Activated naive CD8-positive, alpha-beta T cell treated with anti-CD3 and anti-CD28 coated beads for 36 hours (primary cell): ENCODE data around the gene PPAN. TPM values are rescaled to one million over a fixed set of nuclear protein-coding genes. Genes with fewer than 3 reads are reported as not detected.

Experiments used
- DNase-seq: peaks from one replicate; pipeline ENCODE4 v3.0.0; 2021
- H3K27ac Mint-ChIP-seq: one replicate; pipeline ENCODE4 v1.8.0; 2022; ENCODE audit warnings: mild to moderate bottlenecking, moderate library complexity, mixed read lengths
- H3K27me3 Mint-ChIP-seq: one replicate; pipeline ENCODE4 v1.8.0; 2022; ENCODE audit warnings: mild to moderate bottlenecking, mixed read lengths
- H3K36me3 Mint-ChIP-seq: one replicate; pipeline ENCODE4 v1.8.0; 2021; ENCODE audit warnings: mild to moderate bottlenecking, mixed read lengths
- H3K4me1 Mint-ChIP-seq: one replicate; pipeline ENCODE4 v1.8.0; 2021; ENCODE audit warnings: mixed read lengths
- H3K4me3 Mint-ChIP-seq: one replicate; pipeline ENCODE4 v1.8.0; 2022; ENCODE audit warnings: mild to moderate bottlenecking, moderate library complexity, mixed read lengths
- H3K9me3 Mint-ChIP-seq: one replicate; pipeline ENCODE4 v1.8.0; 2022; ENCODE audit warnings: mixed read lengths
- total RNA-seq, 2 experiments: library from RNA; stranded (reverse); gene quantifications; one replicate each; pipeline ENCODE4 v1.2.3, GENCODE V29; 2021

PPAN gene
- total RNA-seq, 2 experiments from 2014 or later = 214 to 227 TPM

DNA sequence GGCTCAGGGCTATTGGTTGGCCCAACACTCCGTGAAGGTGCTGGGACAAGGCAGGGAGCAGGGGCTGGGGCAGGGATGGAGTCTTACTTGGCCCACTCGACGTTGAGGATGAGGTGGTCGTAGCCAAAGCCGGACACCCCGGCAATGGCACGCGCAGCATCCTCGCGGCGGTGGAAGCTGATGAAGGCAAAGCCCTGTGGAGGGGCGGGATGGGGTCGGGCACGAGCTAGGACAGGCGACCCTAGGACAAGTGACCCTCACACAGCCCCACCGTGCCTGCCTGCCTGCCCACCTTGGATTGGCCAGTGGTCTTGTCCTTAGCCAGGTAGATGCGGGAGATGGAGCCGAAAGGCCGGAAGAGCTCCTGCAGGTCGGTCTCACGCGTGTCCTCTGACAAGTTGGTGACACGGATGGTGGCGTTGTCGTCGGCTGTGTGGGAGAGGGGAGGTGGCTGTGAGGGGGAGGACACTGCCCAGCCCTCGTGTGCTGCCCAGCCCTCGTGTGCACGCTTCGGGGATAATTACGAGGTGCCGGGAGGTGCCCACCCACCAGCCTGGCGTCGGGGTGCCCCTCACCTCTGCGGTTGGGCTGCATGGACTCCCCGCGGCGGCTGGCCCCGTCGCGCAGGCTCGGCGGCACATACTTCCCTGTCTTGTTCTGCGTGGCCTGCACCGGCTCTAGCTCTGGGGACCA, 9.4 kb downstream of the PPAN start:
- Mint-ChIP-seq H3K4me1 (peaks cover 44% of the 10 kb centered on the region), H3K9me3 (no peaks in the 10 kb centered on the region), H3K4me3 (peak overlapping the region; percentile 32), H3K27ac (peak overlapping the region; percentile 67), H3K36me3 (peaks cover 52% of the 10 kb centered on the region), H3K27me3 (no peaks in the 10 kb centered on the region)
- no peak for DNase-seq

DNA sequence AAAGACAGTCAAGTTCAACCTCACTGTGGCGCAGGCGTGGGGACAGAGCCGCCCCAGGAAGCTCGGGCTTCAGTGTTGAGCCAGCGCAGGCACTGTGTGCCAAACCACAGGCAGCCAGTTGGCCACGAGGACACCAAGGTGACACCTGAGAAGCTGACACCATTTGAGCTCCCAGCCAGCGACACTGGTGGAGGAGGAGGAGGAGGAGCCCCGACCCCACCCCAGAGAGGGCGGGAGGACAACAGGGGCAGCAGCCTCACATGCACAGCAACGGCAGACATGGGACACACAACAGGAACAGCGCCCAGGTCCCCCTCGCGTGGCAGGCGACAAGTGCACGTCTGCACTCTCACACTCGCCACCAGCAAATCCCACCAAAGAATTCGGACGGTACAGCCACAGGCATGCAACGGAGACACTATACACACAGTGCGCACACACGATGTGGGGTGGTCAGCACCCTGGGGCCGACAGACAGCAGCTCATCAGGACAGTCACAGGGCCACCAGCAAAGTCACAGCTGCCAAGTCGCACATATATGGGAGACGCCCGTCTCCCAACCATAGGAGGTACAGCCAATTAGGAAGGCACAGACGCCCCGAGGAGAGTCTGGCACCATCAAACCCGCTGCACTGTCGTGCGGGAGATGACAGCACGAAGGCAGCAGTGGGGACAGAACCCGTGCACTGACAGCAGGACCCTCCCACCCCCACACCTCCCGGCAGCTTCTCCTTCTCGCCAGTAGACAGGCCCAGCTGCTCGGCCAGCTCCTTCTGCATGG, 10.1 kb downstream of the PPAN start:
- H3K36me3 Mint-ChIP-seq = peaks cover 46% of the 10 kb centered on the region
- H3K4me3 Mint-ChIP-seq = no peak overlapping the region

DNA sequence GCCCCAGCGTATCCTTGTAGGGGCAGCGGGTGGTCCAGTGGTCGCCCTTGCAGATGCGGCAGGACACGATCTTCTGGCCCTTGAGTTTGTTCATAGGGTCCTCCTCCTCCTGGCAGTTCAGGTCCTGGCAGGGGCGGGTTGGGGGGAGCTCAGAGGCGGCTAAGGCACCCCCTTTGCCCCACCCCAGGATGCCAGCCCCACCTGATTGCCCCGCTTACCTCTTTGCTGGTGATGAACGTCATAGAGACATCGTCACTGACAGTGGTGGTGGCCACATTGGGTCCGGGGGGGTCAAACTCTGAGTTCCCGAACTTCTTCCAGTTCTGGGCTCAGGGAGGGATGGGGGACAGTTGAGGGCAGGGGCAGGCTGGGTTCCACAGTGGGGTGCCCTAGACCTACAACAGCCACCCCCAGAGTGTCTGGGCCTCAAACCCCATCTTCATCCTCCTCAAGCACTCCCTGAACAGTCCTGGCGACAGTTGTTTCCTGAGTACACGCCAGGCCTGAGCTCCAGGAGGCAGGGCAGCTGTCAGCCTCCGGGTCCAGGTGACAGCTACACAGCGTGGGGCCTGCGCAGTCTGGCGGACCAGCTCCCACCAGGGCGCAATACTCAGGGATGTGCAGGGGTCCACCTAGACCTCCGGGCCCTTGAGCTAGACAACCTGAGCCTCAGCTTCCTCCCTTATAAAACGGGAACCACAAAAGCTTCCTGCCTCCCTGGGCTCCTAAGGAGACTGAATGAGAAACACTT, 10.9 kb downstream of the PPAN start:
- H3K4me3 Mint-ChIP-seq = no peak overlapping the region
- no peaks in the 10 kb centered on the region for H3K9me3 Mint-ChIP-seq
- no peak for DNase-seq
- H3K27me3 Mint-ChIP-seq = no peaks in the 10 kb centered on the region
- peak overlapping the region; percentile 8 for H3K27ac Mint-ChIP-seq
- H3K36me3 Mint-ChIP-seq = peaks cover 38% of the 10 kb centered on the region
- H3K4me1 Mint-ChIP-seq = peaks cover 33% of the 10 kb centered on the region

More for the DNA sequence above, 10.1 kb downstream of the PPAN start:
- no peak for DNase-seq
- Mint-ChIP-seq H3K27me3 (no peaks in the 10 kb centered on the region), H3K9me3 (no peaks in the 10 kb centered on the region), H3K4me1 (peaks cover 39% of the 10 kb centered on the region), H3K27ac (peak overlapping the region; percentile 67)

DNA sequence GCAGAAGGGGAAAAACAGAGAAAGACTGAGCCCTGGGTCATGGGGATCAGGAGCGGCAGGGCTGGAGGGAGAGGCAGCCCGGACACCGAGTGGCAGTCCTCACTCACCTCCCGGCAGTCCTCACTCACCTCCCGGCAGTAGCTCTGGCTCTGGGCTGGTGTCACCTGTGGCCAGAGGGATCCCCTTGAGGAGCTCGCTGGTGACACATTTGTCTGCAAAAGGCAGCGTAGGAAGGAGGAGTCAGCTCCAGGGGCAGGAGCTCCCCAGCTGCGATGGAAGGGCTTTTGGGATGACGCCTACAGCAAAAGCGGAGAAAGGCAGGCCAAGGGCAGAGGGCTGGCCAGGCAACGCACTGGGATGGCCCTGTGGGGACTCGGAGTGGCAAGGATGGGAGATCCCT, 12.8 kb downstream of the PPAN start:
- Mint-ChIP-seq H3K4me3 (peak overlapping the region; percentile 97), H3K9me3 (no peaks in the 10 kb centered on the region), H3K4me1 (peaks cover 24% of the 10 kb centered on the region), H3K27me3 (no peaks in the 10 kb centered on the region), H3K27ac (peak overlapping the region; percentile 90), H3K36me3 (peaks cover 31% of the 10 kb centered on the region)
- DNase-seq = no peak

DNA sequence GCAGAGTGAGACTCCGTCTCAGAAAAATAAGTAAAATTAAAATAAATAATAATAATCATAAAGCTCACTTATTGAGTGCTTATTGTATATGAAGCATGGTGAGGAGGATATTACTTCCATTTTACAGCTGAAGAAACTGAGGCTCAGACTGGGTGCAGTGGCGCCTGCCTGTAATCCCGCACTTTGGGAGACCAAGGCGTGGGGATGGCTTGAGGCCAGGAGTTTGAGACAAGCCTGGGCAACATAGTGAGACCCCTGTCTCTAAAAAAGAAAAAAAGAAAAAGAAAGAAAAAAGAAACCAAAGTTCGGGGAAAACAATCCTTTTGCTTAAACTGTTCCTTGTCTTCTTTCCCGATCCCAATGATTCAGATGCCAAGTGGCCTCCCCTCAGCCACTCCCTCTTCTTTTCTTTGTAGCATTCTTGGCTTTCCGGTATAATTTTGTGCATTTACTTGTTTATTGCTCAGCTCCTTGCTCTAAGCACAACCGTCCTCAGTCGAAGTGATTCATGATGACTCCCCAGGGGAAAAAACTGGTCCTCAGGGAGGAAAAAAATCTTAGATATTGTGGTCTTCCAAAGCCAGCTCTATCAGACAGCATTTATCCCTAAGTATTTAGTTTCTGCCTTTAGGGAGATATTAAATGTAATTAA, 14.5 kb downstream of the PPAN start:
- Mint-ChIP-seq H3K36me3 (peaks cover 25% of the 10 kb centered on the region), H3K4me3 (no peak overlapping the region), H3K27ac (no peak overlapping the region), H3K4me1 (peaks cover 14% of the 10 kb centered on the region), H3K27me3 (no peaks in the 10 kb centered on the region), H3K9me3 (no peaks in the 10 kb centered on the region)
- no peak for DNase-seq

DNA sequence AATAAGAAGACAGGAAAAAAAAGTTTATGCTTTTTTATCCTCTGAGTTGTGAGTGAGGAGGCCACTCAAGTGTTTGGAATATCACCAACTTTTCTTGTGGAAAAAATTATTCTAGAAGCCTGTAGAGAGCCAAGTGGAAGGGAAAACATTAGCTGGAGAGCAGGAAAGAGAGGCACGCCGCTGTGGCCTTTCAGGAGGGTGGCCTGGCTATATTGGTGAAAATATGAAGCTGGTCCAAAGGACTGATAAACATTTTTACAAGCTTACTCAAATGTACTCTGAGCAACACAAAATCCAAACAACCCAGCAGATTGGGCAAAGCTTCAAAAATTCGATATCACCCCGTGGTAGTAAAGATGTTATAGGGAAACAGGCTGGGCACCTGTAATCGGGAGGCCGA, 15.9 kb downstream of the PPAN start:
- H3K36me3 Mint-ChIP-seq = peaks cover 24% of the 10 kb centered on the region
- H3K27me3 Mint-ChIP-seq = no peaks in the 10 kb centered on the region
- H3K27ac Mint-ChIP-seq = no peak overlapping the region

DNA sequence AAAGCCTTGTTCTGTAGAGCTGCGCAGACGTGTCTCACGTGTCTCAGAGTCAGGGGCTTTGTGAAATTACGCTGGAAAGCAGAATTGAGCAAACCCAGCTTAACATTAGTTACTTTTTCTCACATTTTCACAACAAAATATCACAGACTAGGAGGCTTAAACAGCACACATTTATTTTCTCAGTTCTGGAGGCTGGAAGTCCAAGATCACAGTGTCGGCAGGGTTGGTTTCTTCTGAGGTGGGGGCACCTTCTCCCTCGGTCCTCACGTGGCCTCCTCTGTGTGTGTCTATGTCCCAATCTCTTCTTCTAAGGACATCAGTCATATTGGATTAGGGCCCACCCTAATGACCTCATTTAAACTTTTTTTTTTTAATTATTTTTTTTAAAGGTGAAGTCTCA, 18.3 kb downstream of the PPAN start:
- Mint-ChIP-seq H3K4me1 (peaks cover 5% of the 10 kb centered on the region), H3K27me3 (no peaks in the 10 kb centered on the region), H3K36me3 (peaks cover 18% of the 10 kb centered on the region), H3K4me3 (no peak overlapping the region), H3K9me3 (no peaks in the 10 kb centered on the region), H3K27ac (no peak overlapping the region)
- DNase-seq = no peak

More for the DNA sequence above, 15.9 kb downstream of the PPAN start:
- no peak for DNase-seq
- Mint-ChIP-seq H3K9me3 (no peaks in the 10 kb centered on the region), H3K4me3 (no peak overlapping the region), H3K4me1 (peaks cover 10% of the 10 kb centered on the region)

DNA sequence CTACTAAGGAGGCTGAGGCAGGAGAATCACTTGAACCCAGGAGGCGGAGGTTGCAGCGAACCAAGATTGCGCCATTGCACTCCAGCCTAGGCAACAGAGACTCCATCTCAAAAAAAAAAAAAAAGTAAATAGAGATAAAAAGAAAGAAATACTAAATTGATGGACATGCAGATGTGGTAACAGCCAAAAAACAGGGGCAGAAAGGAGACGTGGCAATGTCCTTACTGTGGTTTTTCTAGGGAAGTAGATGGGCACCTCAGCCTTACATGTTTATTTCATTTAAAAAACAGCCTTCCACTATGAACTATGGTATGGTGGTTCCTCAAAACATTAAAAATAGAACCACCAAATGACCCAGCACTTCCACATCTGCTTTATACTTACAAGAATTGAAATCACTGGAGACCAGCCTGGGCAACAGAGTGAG, 20.1 kb downstream of the PPAN start:
- Mint-ChIP-seq H3K4me1 (peaks cover 3% of the 10 kb centered on the region), H3K27me3 (no peaks in the 10 kb centered on the region), H3K27ac (no peak overlapping the region), H3K36me3 (peaks cover 19% of the 10 kb centered on the region), H3K9me3 (no peaks in the 10 kb centered on the region), H3K4me3 (no peak overlapping the region)
- no peak for DNase-seq

DNA sequence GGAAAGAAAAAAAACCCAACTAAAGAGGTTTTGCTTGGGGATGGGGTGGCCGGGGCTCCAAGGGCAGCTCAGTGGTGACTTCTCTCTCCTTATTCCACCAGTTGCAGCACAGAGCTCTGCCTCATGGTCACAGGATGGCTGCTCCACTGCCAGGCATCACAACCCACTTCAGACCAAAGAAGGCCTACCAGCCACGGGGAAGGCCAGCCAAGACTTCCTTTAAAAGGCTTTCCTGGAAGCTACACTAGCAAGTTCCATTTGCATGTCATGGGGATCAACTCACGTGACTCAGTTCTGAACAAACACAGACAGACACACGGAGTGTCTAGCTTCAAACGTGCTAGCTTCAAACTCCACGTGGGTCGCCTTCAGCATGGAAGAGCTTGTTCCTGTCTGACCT, 26.7 kb downstream of the PPAN start:
- Mint-ChIP-seq H3K27me3 (no peaks in the 10 kb centered on the region), H3K4me3 (no peak overlapping the region), H3K9me3 (no peaks in the 10 kb centered on the region), H3K36me3 (peaks cover 17% of the 10 kb centered on the region), H3K27ac (no peak overlapping the region), H3K4me1 (no peaks in the 10 kb centered on the region)
- DNase-seq = no peak

DNA sequence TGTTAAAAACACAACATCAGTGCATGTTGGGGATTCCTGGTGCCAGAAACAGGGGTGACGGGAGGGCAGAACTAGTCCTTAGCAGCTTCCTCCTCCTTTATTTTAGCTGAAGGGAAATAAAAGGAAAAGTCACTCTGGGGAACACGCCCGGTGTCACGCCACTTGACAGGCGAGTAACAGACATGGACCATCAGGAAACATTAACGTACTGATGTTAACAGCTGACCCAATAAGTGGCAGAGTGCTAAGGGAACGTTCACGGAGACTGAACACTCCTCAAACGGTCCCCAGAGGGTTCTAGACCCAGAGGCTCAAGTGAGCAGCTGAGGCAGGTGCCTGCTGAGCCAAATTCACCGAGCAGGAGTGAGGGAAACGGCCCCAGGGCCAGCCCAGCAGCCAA, 27.4 kb downstream of the PPAN start:
- Mint-ChIP-seq H3K36me3 (peaks cover 13% of the 10 kb centered on the region), H3K27me3 (no peaks in the 10 kb centered on the region), H3K4me3 (no peak overlapping the region), H3K9me3 (no peaks in the 10 kb centered on the region), H3K27ac (no peak overlapping the region), H3K4me1 (no peaks in the 10 kb centered on the region)
- no peak for DNase-seq

DNA sequence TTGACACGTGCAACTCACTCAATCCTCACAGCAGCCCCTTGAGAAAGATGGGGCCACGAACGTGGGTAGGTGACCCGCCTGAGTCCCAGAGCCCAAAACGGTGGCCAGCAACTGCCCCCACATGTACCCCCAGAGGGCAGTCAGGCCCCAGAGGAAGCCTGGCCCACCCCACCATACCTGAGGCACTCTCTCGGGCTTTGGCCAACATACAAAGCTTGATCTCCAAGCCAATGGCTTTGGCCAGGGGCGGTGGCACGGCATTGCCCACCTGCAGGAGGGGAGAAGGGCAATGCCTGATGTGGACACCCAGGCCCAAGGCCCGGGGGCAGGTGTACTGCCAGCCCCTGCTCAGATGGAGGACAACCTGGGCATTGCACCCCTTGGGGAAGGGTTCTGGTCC, 27.9 kb downstream of the PPAN start:
- H3K4me3 Mint-ChIP-seq = no peak overlapping the region
- DNase-seq = no peak
- H3K36me3 Mint-ChIP-seq = peaks cover 13% of the 10 kb centered on the region
- H3K27ac Mint-ChIP-seq = no peak overlapping the region
- no peaks in the 10 kb centered on the region for H3K4me1 Mint-ChIP-seq
- no peaks in the 10 kb centered on the region for H3K9me3 Mint-ChIP-seq
- no peaks in the 10 kb centered on the region for H3K27me3 Mint-ChIP-seq

DNA sequence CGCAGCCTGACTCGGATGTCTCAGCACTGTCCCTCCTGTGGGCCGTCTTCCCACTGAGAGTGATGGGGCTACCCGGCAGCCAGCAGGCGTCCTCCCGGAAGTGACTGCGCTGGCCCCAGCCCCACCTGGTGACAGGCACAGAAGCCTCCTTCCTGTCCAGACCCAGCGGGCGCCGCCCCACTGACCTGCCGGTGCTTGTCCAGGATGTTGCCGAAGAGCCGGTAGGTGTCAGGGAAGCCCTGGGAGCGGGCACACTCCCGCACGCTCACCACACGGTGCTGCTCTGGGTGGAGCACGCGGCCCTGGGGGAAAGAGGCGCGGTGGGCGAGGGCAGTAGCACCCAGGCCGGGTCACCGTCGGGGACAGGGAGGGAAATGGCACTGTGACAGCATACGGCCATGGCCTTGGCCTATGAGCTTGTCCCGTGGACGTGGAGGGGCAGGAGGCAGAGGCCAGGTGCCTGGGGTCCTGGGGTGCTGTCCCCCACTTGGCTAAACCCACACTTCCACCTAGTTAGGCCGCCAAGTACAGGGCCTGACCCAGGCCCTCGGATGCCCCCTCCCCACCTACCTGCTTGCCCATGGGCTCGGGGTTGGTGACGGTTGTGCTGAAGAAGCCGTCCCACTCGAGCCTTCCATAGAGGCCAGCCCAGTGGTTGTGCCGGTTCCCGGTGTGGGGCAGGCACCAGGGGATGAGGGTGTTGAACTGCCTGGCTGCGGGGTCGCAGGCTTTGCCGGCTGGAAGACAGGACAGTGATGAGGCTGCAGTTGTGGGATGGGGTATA, 29.6 kb downstream of the PPAN start:
- Mint-ChIP-seq H3K27ac (no peak overlapping the region), H3K9me3 (no peaks in the 10 kb centered on the region), H3K36me3 (peaks cover 16% of the 10 kb centered on the region), H3K4me3 (no peak overlapping the region), H3K27me3 (no peaks in the 10 kb centered on the region), H3K4me1 (no peaks in the 10 kb centered on the region)
- DNase-seq = no peak

DNA sequence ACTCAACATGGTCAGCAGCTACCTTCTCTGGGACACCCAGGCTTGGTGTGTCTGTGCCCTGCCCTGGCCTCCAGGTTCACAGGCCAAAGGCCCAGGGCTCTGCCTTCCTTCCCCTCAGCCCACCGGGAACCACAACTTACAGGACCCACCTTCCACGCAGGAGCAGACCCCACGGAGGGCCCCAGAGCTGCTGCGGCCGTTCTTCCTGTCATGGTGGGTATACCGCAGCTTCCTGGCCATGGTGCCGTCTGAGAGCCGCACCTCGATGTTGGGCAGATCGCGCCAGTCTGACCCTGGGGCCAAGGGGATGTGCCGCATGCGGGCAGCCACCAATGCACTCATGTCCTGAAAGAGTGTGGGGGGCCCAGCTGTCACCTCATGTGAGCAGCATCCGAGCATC, 30.8 kb downstream of the PPAN start:
- Mint-ChIP-seq H3K27me3 (no peaks in the 10 kb centered on the region), H3K36me3 (peaks cover 24% of the 10 kb centered on the region), H3K27ac (peak overlapping the region; percentile 8), H3K9me3 (no peaks in the 10 kb centered on the region), H3K4me3 (no peak overlapping the region), H3K4me1 (no peaks in the 10 kb centered on the region)
- DNase-seq = no peak
